A673 (cell line): ENCODE data around the gene FNBP1L. TPM values are rescaled to one million over a fixed set of nuclear protein-coding genes. Genes with fewer than 3 reads are reported as not detected.

Experiments
- BruUV-seq: library from RNA; stranded (reverse); fragments of 400-500 nt; replicated peaks from 2 replicates; lab custom pipeline; 2021; lab: Mats Ljungman, UMichigan
- CTCF ChIA-PET: fragments of 300-600 bp; sonication (Branson Sonifier 250); formaldehyde crosslinking; loops from one replicate; lab custom pipeline; 2022; ENCODE audit warnings: antibody characterized with exemption; lab: Charles Lee
- POLR2A ChIA-PET: fragments of 300-600 bp; sonication (Branson Sonifier 250); formaldehyde crosslinking; loops from one replicate; lab custom pipeline; 2022; ENCODE audit warnings: antibody characterized with exemption; ENCODE audit not compliant: low non-redundant PET; lab: Charles Lee
- DNase-seq: peaks from one replicate; pipeline ENCODE4 v3.0.0-alpha.2; 2015; ENCODE audit warnings: low spot score
- H3K27ac ChIP-seq: fragments of 200-600 bp; sonication (generic); 2 replicates; pipeline ENCODE4 v1.5.1; 2016; ENCODE audit warnings: mixed run types, low read depth, mild to moderate bottlenecking, mixed read lengths, antibody characterized with exemption, low read length; ENCODE audit not compliant: poor library complexity, severe bottlenecking
- H3K27me3 ChIP-seq: fragments of 200-600 bp; sonication (generic); replicated peaks from 2 replicates; pipeline ENCODE4 v1.6.1; 2017; ENCODE audit warnings: mixed run types, low read depth, mild to moderate bottlenecking, mixed read lengths, antibody characterized with exemption, low read length; ENCODE audit not compliant: insufficient read depth, poor library complexity
- H3K36me3 ChIP-seq: fragments of 200-600 bp; sonication (generic); 2 replicates; pipeline ENCODE4 v1.6.1; 2016; ENCODE audit warnings: mixed run types, mild to moderate bottlenecking, mixed read lengths, antibody characterized with exemption, low read length; ENCODE audit not compliant: insufficient read depth, poor library complexity, severe bottlenecking
- H3K4me1 ChIP-seq: fragments of 200-600 bp; sonication (generic); 2 replicates; pipeline ENCODE4 v1.6.1; 2017; ENCODE audit warnings: mixed run types, mild to moderate bottlenecking, mixed read lengths, antibody characterized with exemption, low read length; ENCODE audit not compliant: insufficient read depth, poor library complexity, severe bottlenecking
- H3K4me3 ChIP-seq: fragments of 200-600 bp; sonication (generic); 2 replicates; pipeline ENCODE4 v1.5.1; 2016; ENCODE audit warnings: low read depth, mixed run types, mild to moderate bottlenecking, mixed read lengths, low read length; ENCODE audit not compliant: poor library complexity, severe bottlenecking
- H3K9me3 ChIP-seq: fragments of 200-600 bp; sonication (generic); 2 replicates; pipeline ENCODE4 v1.6.1; 2016; ENCODE audit warnings: mixed run types, low read depth, mild to moderate bottlenecking, mixed read lengths, antibody characterized with exemption, low read length; ENCODE audit not compliant: poor library complexity, severe bottlenecking
- EZH2 ChIP-seq: fragments of 200-600 bp; sonication (generic); IDR thresholded peaks from 2 replicates; pipeline ENCODE4 v1.6.1; 2017; ENCODE audit warnings: borderline replicate concordance, low read depth, mild to moderate bottlenecking, mixed read lengths, antibody characterized with exemption, low read length; ENCODE audit not compliant: poor library complexity, severe bottlenecking
- intact Hi-C: fragments of 100-400 bp; cut with micrococcal nuclease; formaldehyde crosslinking; loops from one replicate; pipeline ENCODE4 v1.10.0; 2022; ENCODE audit not compliant: unreplicated experiment
- total RNA-seq: library from RNA; stranded (reverse); gene quantifications from 2 replicates; pipeline ENCODE4 v1.2.3, GENCODE V29; 2021
- TF ChIP-seq, protein P1 (sequence below): fragments of 300-800, 200-600 bp; sonication (generic); conservative IDR thresholded peaks from 2 replicates; pipeline ENCODE4 v1.5.1; 2017; ENCODE audit warnings: low read depth, mild to moderate bottlenecking, antibody characterized with exemption, low read length, moderate library complexity, mixed read lengths

The FNBP1L gene
- total RNA-seq, 1 experiment from 2014 or later, result 39.6 TPM

DNA sequence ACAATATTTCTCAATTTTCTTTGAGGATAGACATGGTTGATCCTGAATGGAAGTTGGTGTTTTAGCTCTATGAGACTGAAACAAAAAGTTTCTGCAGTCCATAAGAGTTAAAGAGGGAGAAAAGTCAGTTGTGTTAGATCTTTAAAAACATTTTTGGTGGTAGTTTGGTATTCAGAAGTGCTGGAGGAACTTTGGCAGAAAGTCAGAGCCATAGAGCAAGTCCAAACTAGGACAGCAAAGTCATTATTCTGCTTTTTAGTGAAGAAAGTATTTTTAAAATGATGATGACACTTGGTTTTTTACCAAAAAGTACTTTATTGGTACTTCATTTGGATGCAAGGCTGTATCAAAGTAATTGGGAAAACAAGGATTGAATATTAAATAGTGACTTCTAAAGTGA, 41.8 kb downstream of the FNBP1L start:
- no peak for DNase-seq
- Histone ChIP-seq H3K9me3 (no peaks in the 10 kb centered on the region), H3K27ac (no peak overlapping the region), H3K4me3 (no peak overlapping the region), H3K27me3 (no peaks in the 10 kb centered on the region), H3K4me1 (peaks cover 5% of the 10 kb centered on the region), H3K36me3 (no peaks in the 10 kb centered on the region)
- no TSS peak for BruUV-seq
- ChIA-PET POLR2A (no interaction called here), CTCF (no interaction called here)
- no peak for TF ChIP-seq EZH2
- TF ChIP-seq, protein P1, sequence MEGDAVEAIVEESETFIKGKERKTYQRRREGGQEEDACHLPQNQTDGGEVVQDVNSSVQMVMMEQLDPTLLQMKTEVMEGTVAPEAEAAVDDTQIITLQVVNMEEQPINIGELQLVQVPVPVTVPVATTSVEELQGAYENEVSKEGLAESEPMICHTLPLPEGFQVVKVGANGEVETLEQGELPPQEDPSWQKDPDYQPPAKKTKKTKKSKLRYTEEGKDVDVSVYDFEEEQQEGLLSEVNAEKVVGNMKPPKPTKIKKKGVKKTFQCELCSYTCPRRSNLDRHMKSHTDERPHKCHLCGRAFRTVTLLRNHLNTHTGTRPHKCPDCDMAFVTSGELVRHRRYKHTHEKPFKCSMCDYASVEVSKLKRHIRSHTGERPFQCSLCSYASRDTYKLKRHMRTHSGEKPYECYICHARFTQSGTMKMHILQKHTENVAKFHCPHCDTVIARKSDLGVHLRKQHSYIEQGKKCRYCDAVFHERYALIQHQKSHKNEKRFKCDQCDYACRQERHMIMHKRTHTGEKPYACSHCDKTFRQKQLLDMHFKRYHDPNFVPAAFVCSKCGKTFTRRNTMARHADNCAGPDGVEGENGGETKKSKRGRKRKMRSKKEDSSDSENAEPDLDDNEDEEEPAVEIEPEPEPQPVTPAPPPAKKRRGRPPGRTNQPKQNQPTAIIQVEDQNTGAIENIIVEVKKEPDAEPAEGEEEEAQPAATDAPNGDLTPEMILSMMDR, result no peak
- intact Hi-C loops, result no loop called here

DNA sequence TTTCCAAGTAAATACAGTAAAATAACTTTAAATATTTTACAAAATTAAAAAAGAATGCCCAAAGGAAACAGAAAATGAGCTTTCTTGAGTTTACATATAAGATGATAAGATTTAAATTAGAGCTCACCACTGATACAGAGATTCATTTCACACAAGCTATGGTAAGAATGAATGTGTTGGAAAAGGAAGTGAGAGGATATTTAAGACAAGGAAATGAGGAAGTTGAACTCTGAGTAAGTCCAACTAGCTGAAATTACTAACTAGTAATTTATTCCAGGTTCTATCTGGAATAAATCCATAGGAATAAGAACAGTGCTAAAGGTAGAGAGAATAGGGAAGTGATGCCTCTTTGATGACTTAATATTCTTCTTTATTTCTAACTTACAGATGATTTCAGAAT, 42.4 kb downstream of the FNBP1L start:
- Histone ChIP-seq H3K27ac (no peak overlapping the region), H3K27me3 (no peaks in the 10 kb centered on the region), H3K4me3 (no peak overlapping the region), H3K9me3 (no peaks in the 10 kb centered on the region), H3K4me1 (peaks cover 5% of the 10 kb centered on the region), H3K36me3 (no peaks in the 10 kb centered on the region)
- POLR2A ChIA-PET, result no interaction called here
- DNase-seq, result no peak
- CTCF ChIA-PET, result no interaction called here
- TF ChIP-seq, protein P1, result no peak
- no peak for TF ChIP-seq EZH2
- BruUV-seq, result no TSS peak
- intact Hi-C loops, result no loop called here

DNA sequence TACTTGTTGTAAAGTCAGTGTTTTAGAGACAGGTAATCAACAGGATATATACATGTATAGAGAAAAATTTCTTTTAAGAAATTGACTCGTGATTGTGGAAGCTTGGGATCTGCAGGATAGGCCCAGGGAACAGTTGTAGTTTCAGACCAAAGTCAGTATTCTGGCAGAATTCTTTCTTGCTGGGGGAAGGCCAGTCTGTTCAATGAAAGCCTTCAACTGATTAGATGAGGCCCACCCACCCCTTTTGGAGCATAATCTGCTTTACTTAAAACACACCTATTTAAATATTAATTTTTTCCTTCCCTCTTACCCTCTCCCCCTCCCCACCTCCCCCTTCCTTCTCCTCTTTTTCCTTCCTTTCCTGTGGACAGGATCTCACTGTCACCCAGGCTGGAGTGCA, 48.0 kb downstream of the FNBP1L start:
- BruUV-seq, result no TSS peak
- intact Hi-C loops, result no loop called here
- ChIA-PET POLR2A (no interaction called here), CTCF (no interaction called here)
- Histone ChIP-seq H3K9me3 (no peaks in the 10 kb centered on the region), H3K4me3 (no peak overlapping the region), H3K4me1 (no peaks in the 10 kb centered on the region), H3K27ac (no peak overlapping the region), H3K36me3 (no peaks in the 10 kb centered on the region), H3K27me3 (no peaks in the 10 kb centered on the region)
- TF ChIP-seq, protein P1, result no peak
- TF ChIP-seq EZH2, result no peak
- DNase-seq, result no peak
